HepG2 (cell line): Measurements from ENCODE around the gene MECR. TPM values are rescaled to one million over a fixed set of nuclear protein-coding genes. Genes with fewer than 3 reads are reported as not detected.

Experiments used
- ATAC-seq: fragments of 200-7000 bp; cut with Tn5 transposase; 3 replicates; pipeline ENCODE4 v1.9.1; 2020; ENCODE audit warnings: mild to moderate bottlenecking, moderate library complexity
- BruUV-seq: library from RNA; stranded (reverse); fragments of 400-500 nt; replicated peaks from 2 replicates; lab custom pipeline; 2021; lab: Mats Ljungman, UMichigan
- CTCF ChIA-PET: fragments of 300-600 bp; formaldehyde crosslinking; extraction: SDS; loops from one replicate; lab custom pipeline; 2021; ENCODE audit warnings: low total read pairs, inconsistent platforms, low intra/inter-chr PET ratio; lab: Yijun Ruan, JAX
- POLR2A ChIA-PET: fragments of 350-600 bp; sonication (Branson Sonifier 250); formaldehyde crosslinking; loops from one replicate; lab custom pipeline; 2020; ENCODE audit warnings: antibody characterized with exemption, inconsistent platforms; lab: Yijun Ruan, JAX
- DNase-seq: peaks from one replicate; pipeline ENCODE4 v3.0.0-alpha.2; 2015; ENCODE audit warnings: low spot score
- FAIRE-seq: peaks from 3 replicates; lab custom pipeline; 2011; peaks lifted over from hg19 to GRCh38; lab: Jason Lieb, UNC
- H2AFZ ChIP-seq: one replicate; pipeline ENCODE4 v1.6.1; 2011; ENCODE audit warnings: low read length, inconsistent platforms
- H3K27ac ChIP-seq: fragments of 300-600 bp; 3 replicates; pipeline ENCODE4 v1.8.0; 2011; ENCODE audit warnings: mixed run types, mild to moderate bottlenecking, mixed read lengths, low read length, inconsistent platforms; ENCODE audit not compliant: insufficient read depth; ENCODE audit errors: extremely low read length
- H3K27me3 ChIP-seq, 2 experiments: fragments of 200-600 bp in 1 of 2; 2 replicates in 1 of 2; 3 replicates in 1 of 2; pipeline versions ENCODE4 v1.6.0 to v1.8.0; 2011; ENCODE audit warnings: low read length in 2 of 2, mild to moderate bottlenecking in 2 of 2, moderate library complexity in 2 of 2, inconsistent platforms in 1 of 2; ENCODE audit not compliant: insufficient read depth in 2 of 2, control insufficient read depth in 1 of 2
- H3K36me3 ChIP-seq, 2 experiments: fragments of 200-600 bp in 1 of 2; replicated peaks in 1 of 2; 2 replicates in 1 of 2; 3 replicates in 1 of 2; pipeline versions ENCODE4 v1.5.1 to v1.8.0; 2011; ENCODE audit warnings: low read length in 2 of 2, inconsistent platforms in 1 of 2; ENCODE audit not compliant: insufficient read depth in 2 of 2, control insufficient read depth in 1 of 2
- H3K4me1 ChIP-seq: 2 replicates; pipeline ENCODE4 v1.5.1; 2012; ENCODE audit warnings: low read length, inconsistent platforms; ENCODE audit not compliant: insufficient read depth
- H3K4me2 ChIP-seq: 2 replicates; pipeline ENCODE4 v1.6.0; 2011; ENCODE audit warnings: low read depth, low read length, inconsistent platforms
- H3K4me3 ChIP-seq, 3 experiments: fragments of 200-600 bp in 1 of 3; sonication (generic), shearing (Covaris generic) in 1 of 3; replicated peaks in 1 of 3; 2 replicates each; pipeline ENCODE4 v1.5.1; 2011 to 2016; ENCODE audit warnings: low read length in 3 of 3, inconsistent platforms in 2 of 3, low read depth in 2 of 3, mild to moderate bottlenecking in 2 of 3, control low read depth in 1 of 3, mixed read lengths in 1 of 3; ENCODE audit not compliant: insufficient read depth in 1 of 3
- H3K79me2 ChIP-seq: one replicate; pipeline ENCODE4 v1.6.1; 2011; ENCODE audit warnings: low read length, inconsistent platforms; ENCODE audit not compliant: insufficient read depth
- H3K9ac ChIP-seq: 2 replicates; pipeline ENCODE4 v1.6.0; 2011; ENCODE audit warnings: mild to moderate bottlenecking, low read depth, low read length, inconsistent platforms; ENCODE audit not compliant: insufficient read depth
- H3K9me3 ChIP-seq: 2 replicates; pipeline ENCODE4 v1.5.1; 2012; ENCODE audit warnings: mild to moderate bottlenecking, low read length
- H4K20me1 ChIP-seq: 2 replicates; pipeline ENCODE4 v1.6.0; 2011; ENCODE audit warnings: inconsistent platforms, mild to moderate bottlenecking, low read length, moderate library complexity; ENCODE audit not compliant: insufficient read depth
- ARID4A ChIP-seq: sonication (generic); formaldehyde crosslinking; IDR thresholded peaks from 2 replicates; pipeline ENCODE4 v1.5.0; 2020; ENCODE audit warnings: mild to moderate bottlenecking, missing genetic modification reagents, borderline replicate concordance
- ERF ChIP-seq: IDR thresholded peaks from 2 replicates; pipeline ENCODE4 v1.6.1; 2018; ENCODE audit warnings: missing biosample characterization, missing genetic modification reagents
- GMEB1 ChIP-seq: sonication (generic); formaldehyde crosslinking; IDR thresholded peaks from 2 replicates; pipeline ENCODE4 v1.5.1; 2020; ENCODE audit warnings: missing genetic modification reagents, mild to moderate bottlenecking, borderline replicate concordance
- RXRB ChIP-seq: IDR thresholded peaks from 2 replicates; pipeline ENCODE4 v1.6.1; 2016; ENCODE audit warnings: borderline replicate concordance, missing genetic modification reagents, missing compliant biosample characterization
- SP2 ChIP-seq: sonication (generic); formaldehyde crosslinking; IDR thresholded peaks from 2 replicates; pipeline ENCODE4 v1.5.1; 2020; ENCODE audit warnings: mild to moderate bottlenecking, missing genetic modification reagents
- ZNF142 ChIP-seq: sonication (generic); formaldehyde crosslinking; IDR thresholded peaks from 2 replicates; pipeline ENCODE4 v1.4.0; 2020; ENCODE audit warnings: missing genetic modification reagents
- ZNF337 ChIP-seq: sonication (generic); formaldehyde crosslinking; IDR thresholded peaks from 2 replicates; pipeline ENCODE4 v1.5.1; 2020; ENCODE audit warnings: missing genetic modification reagents, low read depth, mild to moderate bottlenecking, borderline replicate concordance
- ZNF597 ChIP-seq: sonication (generic); formaldehyde crosslinking; IDR thresholded peaks from 2 replicates; pipeline ENCODE4 v1.5.0; 2020; ENCODE audit warnings: missing genetic modification reagents
- ZNF704 ChIP-seq: sonication (generic); formaldehyde crosslinking; IDR thresholded peaks from 2 replicates; pipeline ENCODE4 v1.8.1; 2023; ENCODE audit warnings: mild to moderate bottlenecking, inconsistent platforms, moderate library complexity, missing genetic modification reagents, borderline replicate concordance
- WGBS: methylation state at CpG from one replicate; pipeline ENCODE4 v1.1.6; 2017; ENCODE audit warnings: low lambda C conversion rate; 5-methylcytosine and 5-hydroxymethylcytosine counted together
- in situ Hi-C: cut with HindIII; loops from 2 replicates; pipeline ENCODE4 v1.10.0; 2017; ENCODE audit warnings: low pct_unique_long_range_greater_than_20kb; ENCODE audit not compliant: extremely low pct_ligation_motif_present
- intact Hi-C: fragments of 100-400 bp; cut with micrococcal nuclease; formaldehyde crosslinking; loops from one replicate; pipeline ENCODE4 v1.10.0; 2022; ENCODE audit not compliant: unreplicated experiment
- polyA plus RNA-seq, 8 experiments: library from polyadenylated mRNA; depleted of rRNA in 3 of 8; stranded (reverse) in 7 of 8; unstranded in 1 of 8; fragments of >200 nt; fragmentation: Illumina TruSeq in 4 of 8; extraction: Trizol in 4 of 8; gene quantifications; 2 replicates each; pipeline versions ENCODE4 v1.2.1 to v1.2.3, GENCODE V29; 2011 to 2016; ENCODE audit warnings: low read depth in 4 of 8, missing spikeins in 1 of 8, mixed read lengths in 1 of 8; ENCODE audit not compliant: insufficient read depth in 1 of 8
- total RNA-seq, 5 experiments: library from RNA; depleted of rRNA; stranded (reverse); fragments of >200 nt; fragmentation: Illumina TruSeq; extraction: Trizol; gene quantifications; 2 replicates each; pipeline ENCODE4 v1.2.3, GENCODE V29; 2016; ENCODE audit warnings: low read depth in 1 of 5

MECR gene
- total and polyA plus RNA-seq, 2 of the 13 experiments (the other 11 are each of a cell fraction or from before 2014, with no cell fraction given), result 18.8 to 24.9 TPM

- Histone ChIP-seq H3K27me3 (no peaks in the 10 kb centered on the region), H3K4me2 (no peak overlapping the region), H3K9ac (no peak overlapping the region), H3K4me1 (peaks cover 9% of the 10 kb centered on the region), H4K20me1 (peaks cover 20% of the 10 kb centered on the region), H3K79me2 (peaks cover 3% of the 10 kb centered on the region), H3K36me3 (0 out of 5 replicates have a peak, but pooled peaks cover 2 to 3% of the 10 kb centered on the region in 2 experiments), H3K4me3 (no peak overlapping the region), H3K27ac (no peak overlapping the region), H3K9me3 (no peaks in the 10 kb centered on the region), H2AFZ (no peak overlapping the region)
- ATAC-seq (no peak), FAIRE-seq (no peak), DNase-seq (no peak)
- in situ Hi-C loops, result no loop called here
- intact Hi-C loops, result no loop called here
- ChIA-PET POLR2A (no interaction called here), CTCF (no interaction called here)
- 91% methylated on average over 3 of the region's 3 CpGs for WGBS
- no TSS peak for BruUV-seq
- no peak for TF ChIP-seq ARID4A (CRISPR knock-in tag)
- TF ChIP-seq ERF (CRISPR knock-in tag), result no peak
- TF ChIP-seq ZNF597 (CRISPR knock-in tag), result no peak
- TF ChIP-seq SP2 (CRISPR knock-in tag), result no peak
- TF ChIP-seq RXRB, result no peak
- no peak for TF ChIP-seq ZNF142 (CRISPR knock-in tag)
- no peak for TF ChIP-seq GMEB1
- TF ChIP-seq ZNF704 (CRISPR knock-in tag), result no peak
- TF ChIP-seq ZNF337, result no peak
Observed at GRCh38 chr1:29253180-29253579, 22.4 kb upstream of the MECR start.
